ENCODE data around the gene CBL.

The CBL gene

DNA sequence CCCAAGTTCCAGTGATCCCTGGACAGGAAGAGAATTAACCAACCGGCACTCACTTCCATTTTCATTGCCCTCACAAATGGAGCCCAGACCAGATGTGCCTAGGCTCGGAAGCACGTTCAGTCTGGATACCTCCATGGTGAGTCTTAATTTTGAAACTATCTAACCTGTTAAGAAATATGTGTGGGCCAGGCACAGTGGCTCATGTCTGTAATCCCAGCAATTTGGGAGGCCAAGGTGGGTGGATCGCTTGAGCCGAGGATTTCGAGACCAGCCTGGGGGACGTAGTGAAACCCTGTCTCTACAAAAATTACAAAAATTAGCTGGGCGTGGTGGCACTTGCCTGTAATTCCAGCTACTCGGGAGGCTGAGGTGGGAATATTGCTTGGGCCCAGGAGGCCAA, 79.3 kb downstream of the CBL start:
- TF ChIP-seq, protein P1, sequence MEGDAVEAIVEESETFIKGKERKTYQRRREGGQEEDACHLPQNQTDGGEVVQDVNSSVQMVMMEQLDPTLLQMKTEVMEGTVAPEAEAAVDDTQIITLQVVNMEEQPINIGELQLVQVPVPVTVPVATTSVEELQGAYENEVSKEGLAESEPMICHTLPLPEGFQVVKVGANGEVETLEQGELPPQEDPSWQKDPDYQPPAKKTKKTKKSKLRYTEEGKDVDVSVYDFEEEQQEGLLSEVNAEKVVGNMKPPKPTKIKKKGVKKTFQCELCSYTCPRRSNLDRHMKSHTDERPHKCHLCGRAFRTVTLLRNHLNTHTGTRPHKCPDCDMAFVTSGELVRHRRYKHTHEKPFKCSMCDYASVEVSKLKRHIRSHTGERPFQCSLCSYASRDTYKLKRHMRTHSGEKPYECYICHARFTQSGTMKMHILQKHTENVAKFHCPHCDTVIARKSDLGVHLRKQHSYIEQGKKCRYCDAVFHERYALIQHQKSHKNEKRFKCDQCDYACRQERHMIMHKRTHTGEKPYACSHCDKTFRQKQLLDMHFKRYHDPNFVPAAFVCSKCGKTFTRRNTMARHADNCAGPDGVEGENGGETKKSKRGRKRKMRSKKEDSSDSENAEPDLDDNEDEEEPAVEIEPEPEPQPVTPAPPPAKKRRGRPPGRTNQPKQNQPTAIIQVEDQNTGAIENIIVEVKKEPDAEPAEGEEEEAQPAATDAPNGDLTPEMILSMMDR (conservative IDR thresholded peaks at IDR 0.05; ENCODE audit: low read depth) = no peak
- no peak overlapping the region for H3K27ac ChIP-seq
- POLR2A ChIA-PET (ENCODE audit: low non-redundant PET) = no interaction called here
- CTCF ChIA-PET = interaction anchor here (0.6 to 1.3 kb wide), 3 partner anchors 12 to 96 kb away, joined by 3 to 5 read pairs (median 5); partner anchors contain the start of gene USP2
- no peak for DNase-seq (ENCODE audit: low spot score)

DNA sequence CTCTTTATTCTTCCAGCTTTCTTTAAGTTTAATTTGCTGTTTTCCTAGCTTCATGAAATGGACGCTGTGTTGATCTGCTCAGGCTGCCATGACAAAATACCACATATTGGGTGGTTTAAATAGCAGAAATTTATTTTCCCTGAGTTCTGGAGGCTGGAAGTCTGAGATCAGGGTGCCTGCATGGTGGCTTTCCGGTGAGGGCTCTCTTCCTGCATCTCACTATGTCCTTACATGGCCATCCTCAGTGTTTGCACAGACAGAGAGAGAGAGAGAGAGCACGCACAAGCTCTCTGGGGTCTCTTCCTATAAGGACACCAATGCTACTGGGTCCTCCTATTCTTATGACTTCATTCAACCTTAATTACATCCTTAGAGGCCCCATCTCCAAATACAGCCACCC, 82.1 kb downstream of the CBL start:
- H3K27ac ChIP-seq = no peak overlapping the region
- TF ChIP-seq, protein P1 (conservative IDR thresholded peaks at IDR 0.05; ENCODE audit: low read depth) = no peak
- ChIA-PET POLR2A (ENCODE audit: low non-redundant PET) (no interaction called here), CTCF (interaction anchor here (0.6 to 0.8 kb wide), 3 partner anchors 16 to 338 kb away, joined by 3 to 4 read pairs (median 4); no protein-coding TSS in a partner anchor)
- no peak for DNase-seq (ENCODE audit: low spot score)

DNA sequence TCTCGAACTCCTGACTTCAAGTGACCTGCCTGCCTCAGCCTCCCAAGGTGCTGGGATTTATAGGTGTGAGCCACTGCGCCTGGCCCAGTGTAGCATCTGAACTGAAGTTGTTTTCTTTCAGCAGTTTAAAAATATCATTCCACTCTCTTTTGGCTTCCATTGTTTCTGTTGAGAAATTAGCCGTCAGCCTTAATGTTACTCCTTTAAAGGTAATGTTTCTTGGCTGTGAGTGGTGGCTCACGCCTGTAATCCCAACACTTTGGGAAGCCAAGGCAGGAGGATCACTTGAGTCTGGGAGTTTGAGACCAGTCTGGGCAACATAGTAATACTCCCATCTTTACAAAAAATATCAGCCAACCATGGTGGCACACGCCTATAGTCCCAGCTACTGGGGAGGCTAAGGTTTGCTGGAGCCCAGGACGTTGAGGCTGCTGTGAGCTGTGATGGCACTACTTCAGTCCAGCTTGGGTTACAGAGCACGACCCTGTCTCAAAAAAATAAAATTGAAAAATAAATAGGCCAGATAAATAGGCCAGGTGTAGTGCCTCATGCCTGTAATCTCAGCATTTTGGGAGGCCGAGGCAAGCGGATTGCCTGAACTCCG, 84.9 kb downstream of the CBL start:
- no peak overlapping the region for H3K27ac ChIP-seq
- TF ChIP-seq, protein P1 (conservative IDR thresholded peaks at IDR 0.05; ENCODE audit: low read depth) = no peak
- ChIA-PET POLR2A (ENCODE audit: low non-redundant PET) (no interaction called here), CTCF (interaction anchor here (0.6 to 0.8 kb wide), 2 partner anchors 13 to 31 kb away, joined by 3 read pairs; no protein-coding TSS in a partner anchor)
- DNase-seq (ENCODE audit: low spot score) = no peak

DNA sequence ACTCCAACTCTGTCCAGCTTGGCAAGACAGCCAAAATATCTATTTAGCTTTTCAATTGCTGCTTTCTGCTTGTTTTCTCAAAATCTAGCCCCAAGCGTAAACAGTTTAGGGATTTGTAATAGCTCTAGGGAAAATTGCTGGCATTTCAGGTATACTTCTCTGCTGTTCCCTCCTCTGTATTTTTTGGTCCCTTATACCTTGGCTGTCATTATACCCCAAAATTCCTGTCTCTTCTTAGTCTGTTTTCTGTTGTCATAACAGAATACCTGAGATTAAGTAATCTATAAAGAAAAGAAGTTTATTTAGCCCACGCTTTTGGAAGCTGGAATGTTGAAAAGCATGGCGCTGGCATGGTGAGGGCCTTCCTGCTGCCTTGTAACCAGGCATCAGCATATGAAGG, 87.3 kb downstream of the CBL start:
- ChIA-PET POLR2A (ENCODE audit: low non-redundant PET) (no interaction called here), CTCF (interaction anchor here (0.6 to 1.2 kb wide), 3 partner anchors 26 to 63 kb away, joined by 4 to 7 read pairs (median 5); no protein-coding TSS in a partner anchor)
- TF ChIP-seq, protein P1 (conservative IDR thresholded peaks at IDR 0.05; ENCODE audit: low read depth) = no peak
- no peak overlapping the region for H3K27ac ChIP-seq
- DNase-seq (ENCODE audit: low spot score) = no peak

DNA sequence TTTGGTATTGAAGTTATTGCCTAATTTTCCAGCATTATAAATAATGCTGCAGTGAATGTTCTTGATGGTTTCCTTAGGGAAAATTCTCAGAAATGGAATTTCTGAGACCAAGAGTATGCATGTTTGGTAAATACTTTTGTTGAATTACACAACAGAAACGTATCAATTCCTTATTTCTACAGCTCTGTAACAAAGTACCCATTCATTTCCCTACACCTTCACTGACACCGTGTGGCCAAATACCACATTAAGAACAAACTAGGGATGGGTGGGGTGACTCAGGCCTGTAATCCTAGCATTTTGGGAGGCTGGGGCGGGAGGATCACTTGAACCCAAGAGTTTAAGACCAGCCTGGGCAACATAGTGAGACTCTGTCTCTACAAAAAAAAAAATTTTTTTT, 89.0 kb downstream of the CBL start:
- ChIA-PET POLR2A (ENCODE audit: low non-redundant PET) (no interaction called here), CTCF (interaction anchor here (0.6 kb wide), 1 partner anchor 86 kb away, joined by 3 read pairs; the partner anchor contains the start of gene USP2)
- H3K27ac ChIP-seq = no peak overlapping the region
- TF ChIP-seq, protein P1 (conservative IDR thresholded peaks at IDR 0.05; ENCODE audit: low read depth) = no peak; the same call in 1 of the 2 replicates
- DNase-seq (ENCODE audit: low spot score) = no peak

DNA sequence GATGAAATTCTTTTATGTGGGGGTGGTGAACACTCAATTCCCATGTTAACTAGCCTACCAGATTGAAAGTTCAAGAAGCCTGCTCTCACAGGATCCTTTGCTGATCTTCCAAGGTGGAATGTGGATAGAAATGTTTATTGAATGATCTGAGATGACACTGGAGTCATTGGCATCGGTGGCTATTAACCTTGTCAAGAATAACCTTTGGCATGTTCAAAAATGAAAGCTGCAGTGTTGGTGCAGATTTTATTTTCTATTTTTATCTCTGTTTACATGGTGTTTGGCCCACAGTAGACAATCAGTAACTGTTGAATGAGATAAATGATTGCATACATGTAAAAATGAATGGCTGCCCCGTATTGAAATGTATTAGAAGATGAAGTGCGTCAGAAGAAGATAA, 91.8 kb downstream of the CBL start:
- CTCF ChIA-PET = interaction anchor here (0.7 to 0.9 kb wide), 3 partner anchors 13 to 40 kb away, joined by 3 to 6 read pairs (median 5); no protein-coding TSS in a partner anchor
- no peak for DNase-seq (ENCODE audit: low spot score)
- H3K27ac ChIP-seq = no peak overlapping the region
- POLR2A ChIA-PET (ENCODE audit: low non-redundant PET) = no interaction called here
- TF ChIP-seq, protein P1 (conservative IDR thresholded peaks at IDR 0.05; ENCODE audit: low read depth) = no peak
